Fibroblast of upper back skin (primary cell): ENCODE measurements around the gene SRPX.

Experiments
- DNase-seq: peaks from one replicate; pipeline ENCODE4 v3.0.0-alpha.2; 2013

Gene SRPX

DNA sequence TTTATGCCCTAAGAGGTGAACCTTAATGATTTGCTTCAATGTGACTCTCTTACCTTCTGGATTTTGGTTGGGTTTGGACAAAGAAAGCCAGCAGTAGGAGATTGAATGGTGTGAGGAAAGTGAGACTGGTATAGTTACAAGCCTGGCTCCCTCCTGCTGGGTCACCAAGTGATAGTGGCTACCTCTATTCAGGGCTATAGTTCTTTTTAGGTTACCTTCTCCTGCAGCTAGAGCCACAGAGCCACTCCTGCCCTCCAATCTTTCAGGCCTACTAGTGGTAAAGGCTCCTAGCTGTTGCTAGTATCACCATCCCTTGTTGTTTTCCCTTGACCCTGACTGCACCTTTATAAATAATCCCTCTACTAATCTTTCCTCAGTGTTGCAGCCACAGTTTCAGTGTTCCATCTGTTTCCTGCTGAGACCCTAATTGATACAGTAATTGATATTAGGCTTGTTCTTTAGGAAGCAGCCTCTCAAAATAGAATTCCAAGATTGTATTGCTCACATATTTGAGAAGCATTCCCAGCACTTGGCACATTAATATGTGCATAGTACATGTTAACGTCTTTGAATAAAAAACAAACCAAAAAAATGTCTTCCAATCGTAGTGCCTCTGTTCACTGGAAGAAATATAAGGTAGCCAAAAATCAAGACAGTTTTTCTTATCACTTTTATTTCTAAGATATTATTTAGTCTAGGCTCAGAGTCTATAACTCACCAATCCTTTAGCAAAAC is 82.3 kb downstream of the SRPX start:
- no peak for DNase-seq

GRCh38 chrX:38129366-38129765 is 91.3 kb downstream of the SRPX start:
- no peak for DNase-seq

DNA sequence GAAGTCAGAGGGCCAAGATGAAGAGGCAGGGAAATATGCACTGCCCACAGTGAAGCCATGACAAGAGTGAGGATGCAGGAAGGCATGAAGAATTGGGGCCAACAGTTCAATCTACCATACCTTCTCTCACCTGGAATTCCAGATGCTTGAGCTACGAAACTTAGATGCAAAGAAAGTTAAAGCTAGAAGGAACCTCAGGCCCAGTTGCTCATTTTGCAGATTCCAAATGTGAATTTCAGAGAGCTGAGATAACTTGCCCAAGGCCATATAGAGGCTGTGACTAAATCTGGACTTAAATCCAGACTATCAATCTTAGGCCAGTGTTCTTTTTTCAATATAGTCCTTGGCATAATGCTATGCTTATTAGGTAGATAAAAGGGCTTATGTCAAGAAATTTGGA is 92.7 kb downstream of the SRPX start:
- DNase-seq: no peak

DNA sequence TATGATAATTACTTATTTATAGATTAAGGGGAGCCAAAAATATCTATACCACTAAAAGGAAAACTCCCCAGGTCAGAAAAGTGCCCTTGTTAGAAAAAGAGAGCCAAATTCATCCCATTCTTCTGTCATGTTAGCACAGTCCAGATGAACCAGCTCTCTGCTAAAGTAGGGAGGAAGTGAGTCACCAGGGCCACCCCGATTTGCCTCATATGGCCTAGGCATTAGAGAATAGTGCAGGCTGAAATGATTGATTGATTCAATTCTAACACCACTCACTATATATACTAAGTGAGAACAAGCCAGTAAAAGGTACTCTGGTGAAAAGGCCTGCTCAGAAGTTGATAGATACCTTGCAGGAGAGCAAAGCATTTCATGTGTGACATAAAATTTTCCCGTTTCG is 94.5 kb downstream of the SRPX start:
- no peak for DNase-seq

GRCh38 chrX:38124000-38124399 is 96.7 kb downstream of the SRPX start:
- DNase-seq: no peak

- peak; percentile 31 for DNase-seq
Observed at GRCh38 chrX:38117485-38117884, 103.2 kb downstream of the SRPX start.

- DNase-seq: no peak
Observed at GRCh38 chrX:38116706-38117105, 104.0 kb downstream of the SRPX start.

GRCh38 chrX:38112566-38112965 is 108.1 kb downstream of the SRPX start:
- DNase-seq: no peak

- DNase-seq: no peak
Observed at GRCh38 chrX:38111196-38111595, 109.5 kb downstream of the SRPX start.

GRCh38 chrX:38110231-38110630 is 110.4 kb downstream of the SRPX start:
- peak; percentile 13 for DNase-seq

GRCh38 chrX:38109042-38109898 is 111.4 kb downstream of the SRPX start:
- DNase-seq: no peak

- no peak for DNase-seq
Observed at GRCh38 chrX:38108364-38108763, 112.3 kb downstream of the SRPX start.

- no peak for DNase-seq
Observed at GRCh38 chrX:38106991-38107655, 113.5 kb downstream of the SRPX start.

GRCh38 chrX:38105216-38105725 is 115.4 kb downstream of the SRPX start:
- DNase-seq: no peak

- DNase-seq: no peak
Observed at GRCh38 chrX:38103857-38104812, 116.5 kb downstream of the SRPX start.

DNA sequence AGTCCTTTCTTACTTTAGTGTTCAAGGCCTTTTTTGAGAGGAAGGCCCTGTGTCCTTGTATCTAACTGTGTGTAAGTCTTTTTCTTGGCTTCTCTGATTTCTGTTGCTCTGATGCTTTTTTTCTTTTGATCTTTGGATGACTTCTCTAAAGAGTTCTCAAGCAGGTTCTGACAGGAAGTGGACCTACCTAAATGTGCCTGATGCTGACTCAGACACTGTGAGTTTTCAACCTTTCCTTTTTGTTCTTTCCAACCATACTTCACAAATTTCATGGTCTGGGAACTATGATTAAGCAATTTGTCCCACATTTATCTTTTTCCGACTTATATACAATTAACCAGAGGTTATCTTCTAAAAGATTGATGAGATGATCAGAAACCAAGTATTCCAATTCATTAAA is 117.8 kb downstream of the SRPX start:
- no peak for DNase-seq

DNA sequence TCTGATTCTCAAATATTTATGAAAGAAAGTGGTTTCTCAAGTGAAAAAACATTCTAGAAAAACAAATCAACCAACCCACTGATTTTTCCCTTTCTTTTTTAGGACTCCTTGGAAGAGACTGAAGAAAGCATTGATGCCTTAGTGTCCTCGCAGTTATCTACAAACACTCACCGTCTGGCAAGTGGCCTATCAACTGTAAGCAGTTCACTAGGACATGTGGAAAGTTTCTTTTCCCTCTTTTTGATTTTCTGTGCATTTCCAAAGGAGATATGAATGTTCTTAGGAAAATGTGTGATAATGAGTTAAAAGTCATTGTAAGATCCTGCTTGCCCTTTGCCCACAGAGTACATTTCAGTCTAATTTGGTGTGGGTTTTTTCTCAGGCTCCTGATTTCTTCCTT is 118.4 kb downstream of the SRPX start:
- DNase-seq: no peak

GRCh38 chrX:38099688-38100087 is 121.0 kb downstream of the SRPX start:
- no peak for DNase-seq
